DMS153 treated with DMSO at 0.1 percent for 48 hours (cell line): ENCODE measurements around the gene LCE2A.

Source experiments
- DNase-seq: peaks from one replicate; lab custom pipeline; 2025; ENCODE audit not compliant: unreplicated experiment; lab: John Stamatoyannopoulos, UW

LCE2A gene

DNA sequence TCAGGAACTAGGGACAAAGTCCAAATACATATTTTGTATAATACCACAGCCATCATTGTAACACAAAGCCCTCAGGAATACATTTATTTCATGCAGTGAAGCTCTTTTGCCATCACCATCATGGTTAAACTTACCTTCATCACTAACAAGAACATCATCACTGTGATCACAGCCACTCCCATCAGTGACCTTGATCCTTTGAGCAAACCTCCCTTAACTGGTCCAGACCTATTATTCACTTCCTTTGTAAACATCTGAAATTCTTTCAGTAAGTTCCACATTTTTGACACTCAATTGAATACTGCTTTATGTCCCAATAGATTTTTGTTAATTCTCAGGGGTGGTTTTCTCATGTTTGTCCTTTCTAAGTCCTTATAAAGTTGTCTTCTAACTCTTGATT lies 43.5 kb downstream of the LCE2A start:
- DNase-seq, result no peak

DNA sequence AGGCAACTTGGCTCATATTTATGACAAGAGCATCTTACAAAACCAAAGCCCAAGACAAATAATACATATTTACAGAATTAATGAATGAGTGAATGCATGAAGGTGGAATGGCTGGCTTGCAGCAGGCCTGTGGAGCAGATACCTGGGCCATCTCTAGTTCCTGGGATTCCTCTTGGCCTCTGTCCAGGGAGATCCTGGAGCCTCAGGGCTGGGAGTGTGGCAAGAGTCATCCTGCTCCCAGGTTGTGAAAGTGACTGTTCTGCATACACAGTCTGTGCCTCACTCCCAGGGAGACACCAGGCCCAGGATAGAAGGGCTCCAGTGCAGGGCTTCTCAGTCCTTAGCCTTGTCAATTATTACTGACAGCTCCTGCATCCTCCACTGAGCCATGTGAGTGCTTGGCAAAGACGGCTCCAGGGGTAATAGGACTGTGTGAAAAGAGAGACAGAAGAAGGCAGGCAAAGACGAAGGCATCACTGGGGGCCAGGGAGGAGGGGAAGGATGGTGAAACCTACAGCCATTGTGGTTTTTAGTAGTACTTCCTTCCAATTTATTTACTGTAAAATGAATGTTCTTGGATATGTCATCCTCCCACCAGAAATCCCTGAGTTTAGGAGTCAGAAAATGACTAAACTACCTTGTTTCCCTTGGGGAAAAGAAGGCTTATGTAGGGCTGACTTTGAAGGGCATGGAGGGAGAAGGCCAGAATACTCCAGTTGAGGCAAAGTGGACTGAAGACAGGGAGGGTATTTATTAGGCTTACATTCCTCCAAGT lies 45.4 kb downstream of the LCE2A start:
- no peak for DNase-seq

DNA sequence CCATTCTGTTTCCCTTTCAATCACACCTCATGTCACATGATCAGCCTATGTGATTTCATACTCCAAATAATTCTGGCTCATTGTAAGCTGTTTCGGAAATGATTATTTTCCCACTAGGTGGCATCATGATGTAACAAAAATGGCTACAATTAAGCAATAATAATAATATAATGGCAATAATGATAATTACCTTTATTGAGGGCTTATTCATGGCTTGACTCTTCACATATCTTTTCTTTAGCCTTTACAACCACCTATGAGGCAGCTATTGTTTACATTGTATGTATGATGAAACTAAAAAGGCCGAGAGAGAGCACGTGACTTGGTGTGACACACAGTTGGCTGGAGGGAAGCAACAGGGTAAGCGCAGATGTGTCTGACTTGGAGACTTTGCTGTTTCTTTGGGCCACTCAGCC lies 47.2 kb downstream of the LCE2A start:
- DNase-seq, result peak; percentile 73

DNA sequence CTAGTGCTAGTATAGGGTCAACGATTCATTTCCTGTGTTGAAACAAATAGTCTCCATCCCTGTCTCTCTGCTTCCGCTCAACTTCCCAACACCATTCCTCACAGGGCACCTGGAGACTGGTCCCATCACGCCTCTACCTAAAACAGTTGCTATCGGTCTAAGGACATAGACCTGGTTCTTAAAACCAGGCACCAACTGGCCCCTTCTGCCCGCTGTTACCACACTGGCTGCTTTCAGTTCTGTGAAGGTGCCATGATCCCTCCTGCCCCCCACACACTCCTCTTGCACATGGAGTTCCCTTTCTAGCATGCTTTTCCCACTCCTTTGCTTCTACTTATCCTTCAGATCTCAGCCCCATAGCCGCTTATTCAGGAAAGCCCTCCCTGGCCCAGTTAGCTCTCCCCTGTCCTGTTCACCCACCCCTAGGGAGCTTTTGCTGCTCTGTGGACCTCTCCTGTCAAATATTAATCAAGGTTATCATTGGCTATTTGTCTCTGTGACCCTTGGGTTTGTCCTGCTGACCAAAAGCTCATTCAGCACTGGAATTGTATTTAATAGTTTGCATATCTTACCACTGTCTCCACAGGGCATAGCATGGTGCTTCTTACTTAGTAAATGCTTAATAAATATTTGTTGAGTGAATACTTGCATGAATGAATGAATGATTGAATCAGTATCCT lies 47.8 kb downstream of the LCE2A start:
- no peak for DNase-seq

DNA sequence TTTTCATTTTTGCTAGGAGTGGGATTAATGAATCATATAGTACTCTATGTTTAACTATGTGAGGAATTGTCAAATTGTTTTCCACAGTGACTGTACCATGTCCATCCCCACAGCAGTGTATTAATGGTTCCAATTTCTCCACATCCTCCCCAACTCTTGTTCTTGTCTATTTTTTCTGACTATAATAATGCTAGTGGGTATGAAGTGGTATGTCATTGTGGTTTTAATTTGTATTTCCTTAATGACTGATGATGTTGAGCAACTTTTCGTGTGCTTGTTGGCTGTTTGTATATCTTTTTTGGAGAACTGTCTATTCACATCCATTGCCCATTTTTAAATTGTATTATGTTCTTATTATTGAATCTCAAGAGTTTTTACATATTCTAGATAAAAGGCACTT lies 49.7 kb downstream of the LCE2A start:
- DNase-seq, result no peak
